Right renal cortex interstitium (tissue), 3 donors: ENCODE data around the gene RESP18. TPM values are rescaled to one million over a fixed set of nuclear protein-coding genes. Genes with fewer than 3 reads are reported as not detected.

ENCODE experiments used
- DNase-seq, 3 donors: peaks; one replicate each; pipeline ENCODE4 v3.0.0-alpha.2; 2013; ENCODE audit warnings: low read depth in 3 of 3, low spot score in 2 of 3
- polyA plus RNA-seq, 3 donors: library from polyadenylated mRNA; unstranded; fragments of 120-200 nt; gene quantifications; one replicate each; pipeline ENCODE4 v1.2.1, GENCODE V29; 2013; ENCODE audit not compliant: insufficient read length in 3 of 3

The RESP18 gene
- polyA plus RNA-seq, 3 donors: not detected

GRCh38 chr2:219279151-219279915, 53.2 kb downstream of the RESP18 start, which contains the start of gene DNAJB2:
DNAJB2 (plus strand) TSS chr2:219279366; CDS start chr2:219279834, 468 bp downstream.
- peak; percentile 87 to 95 (median 92) for DNase-seq

GRCh38 chr2:219278655-219279150, 53.8 kb downstream of the RESP18 start:
- DNase-seq: peak in 1 of 3 donors; percentile 73

GRCh38 chr2:219277703-219278654, 54.6 kb downstream of the RESP18 start:
- DNase-seq: peak in 1 of 3 donors; percentile 65

Other genes with a start within 250 kb of the RESP18 start
- gene NHEJ1, start 171.9 kb downstream of the RESP18 start, polyA plus RNA-seq: 10 to 100 TPM; 19.5 to 22.6 (median 20.4) TPM
- 10 to 100 TPM; 14.0 to 21.4 (median 17.8) TPM for gene SLC23A3, start 162.7 kb downstream of the RESP18 start, polyA plus RNA-seq
- 10 to 100 TPM; 61.4 to 69.5 (median 61.5) TPM for gene CNPPD1, start 155.8 kb downstream of the RESP18 start, polyA plus RNA-seq
- gene RETREG2, start 154.5 kb downstream of the RESP18 start, polyA plus RNA-seq: 100 to 1,000 TPM; 108 to 127 (median 108) TPM
- gene ZFAND2B, start 126.0 kb downstream of the RESP18 start, polyA plus RNA-seq: 10 to 100 TPM; 33.7 to 38.5 (median 38.3) TPM
- 10 to 100 TPM; 34.7 to 37.5 (median 36.8) TPM for gene ABCB6, start 113.8 kb downstream of the RESP18 start, polyA plus RNA-seq
- gene ATG9A, start 103.1 kb downstream of the RESP18 start, polyA plus RNA-seq: 10 to 100 TPM; 43.8 to 51.1 (median 46.8) TPM
- gene ANKZF1, start 102.9 kb downstream of the RESP18 start, polyA plus RNA-seq: 10 to 100 TPM; 38.4 to 44.8 (median 38.8) TPM
- 10 to 100 TPM; 21.8 to 26.4 (median 25.1) TPM for gene GLB1L, start 87.3 kb downstream of the RESP18 start, polyA plus RNA-seq
- 10 to 100 TPM; 36.9 to 44.4 (median 41.8) TPM for gene STK16, start 87.3 kb downstream of the RESP18 start, polyA plus RNA-seq
- 1 to 10 TPM in 2 of 3 donors, under 1 TPM in 1; 0.49 to 1.4 (median 1.3) TPM for gene TUBA4B, start 79.5 kb downstream of the RESP18 start, polyA plus RNA-seq
- 10 to 100 TPM; 32.6 to 45.4 (median 35.7) TPM for gene TUBA4A, start 78.8 kb downstream of the RESP18 start, polyA plus RNA-seq
- 10 to 100 TPM; 64.2 to 74.9 (median 69.1) TPM for gene DNAJB2, start 53.4 kb downstream of the RESP18 start, polyA plus RNA-seq
- gene PTPRN, start 23.3 kb downstream of the RESP18 start, polyA plus RNA-seq: under 1 TPM in 1 of 3 donors, not detected in 2; 0.08 TPM
- 10 to 100 TPM; 48.3 to 54.7 (median 51.2) TPM for gene DNPEP, start 55.2 kb upstream of the RESP18 start, polyA plus RNA-seq
- gene DES, start 85.6 kb upstream of the RESP18 start, polyA plus RNA-seq: 10 to 100 TPM in 1 of 3 donors, 1 to 10 TPM in 2; 5.5 to 10.1 (median 7.4) TPM
- 10 to 100 TPM in 1 of 3 donors, 1 to 10 TPM in 2; 9.2 to 11.2 (median 9.4) TPM for gene SPEG, start 102.1 kb upstream of the RESP18 start, polyA plus RNA-seq
- gene GMPPA, start 166.1 kb upstream of the RESP18 start, polyA plus RNA-seq: 10 to 100 TPM; 32.0 to 37.8 (median 32.6) TPM
- gene ASIC4, start 181.7 kb upstream of the RESP18 start, polyA plus RNA-seq: under 1 TPM; 0.07 to 0.14 (median 0.11) TPM
- gene CHPF, start 211.1 kb upstream of the RESP18 start, polyA plus RNA-seq: 10 to 100 TPM; 21.0 to 25.3 (median 23.6) TPM
- gene TMEM198, start 211.3 kb upstream of the RESP18 start, polyA plus RNA-seq: 1 to 10 TPM; 2.5 to 2.6 (median 2.5) TPM
- 100 to 1,000 TPM; 110 to 125 (median 124) TPM for gene OBSL1, start 238.8 kb upstream of the RESP18 start, polyA plus RNA-seq
- under 1 TPM; 0.46 to 0.90 (median 0.72) TPM for gene INHA, start 239.6 kb upstream of the RESP18 start, polyA plus RNA-seq